Stimulated activated CD4-positive, alpha-beta T cell treated with anti-CD3 and anti-CD28 coated beads, TNF-alpha, amount 100 ng/mL, for 1 hour (primary cell): Measurements from ENCODE around the gene MSN.
"Not testable (repeated sequence)": the region's sequence is repeated elsewhere in the genome, so short reads cannot be mapped to it uniquely, and the experiment has no call there.

Experiments used
- DNase-seq, 3 donors: peaks; one replicate each; pipeline ENCODE4 v3.0.0-alpha.2; 2020; ENCODE audit warnings: low read depth in 3 of 3, low spot score in 1 of 3

The MSN gene

GRCh38 chrX:65712005-65712806 lies 44.8 kb downstream of the MSN start:
- DNase-seq, result no peak

GRCh38 chrX:65718538-65718937 lies 51.1 kb downstream of the MSN start:
- no peak for DNase-seq

DNA sequence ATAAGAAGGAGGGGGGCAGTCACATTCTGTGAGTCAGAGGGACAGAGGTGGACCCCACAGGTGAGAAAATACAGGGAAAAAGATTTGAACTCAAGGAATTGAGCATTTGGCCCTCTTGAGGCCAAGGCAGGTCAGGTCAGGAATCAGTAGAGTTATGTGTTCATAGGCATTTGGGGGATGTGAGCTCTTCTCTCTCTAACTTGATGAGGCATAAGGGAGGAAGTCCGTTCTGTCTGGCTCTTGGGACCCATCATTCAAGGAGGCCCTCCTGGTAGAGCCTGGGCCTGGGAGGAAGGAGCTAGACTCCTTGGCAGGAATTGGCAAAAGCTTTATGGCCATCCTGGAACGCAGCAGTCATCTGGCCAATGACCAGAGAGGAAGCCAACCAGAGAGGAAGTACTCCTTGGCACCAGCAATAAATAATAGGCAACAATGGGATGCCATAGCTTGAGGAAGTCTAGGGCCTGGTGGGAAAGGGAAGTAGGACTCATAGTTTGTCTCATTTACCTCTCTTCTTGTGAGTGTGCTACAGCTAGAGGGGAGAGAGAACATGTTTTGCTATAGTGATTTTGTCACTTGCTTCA lies 53.0 kb downstream of the MSN start:
- no peak for DNase-seq

DNA sequence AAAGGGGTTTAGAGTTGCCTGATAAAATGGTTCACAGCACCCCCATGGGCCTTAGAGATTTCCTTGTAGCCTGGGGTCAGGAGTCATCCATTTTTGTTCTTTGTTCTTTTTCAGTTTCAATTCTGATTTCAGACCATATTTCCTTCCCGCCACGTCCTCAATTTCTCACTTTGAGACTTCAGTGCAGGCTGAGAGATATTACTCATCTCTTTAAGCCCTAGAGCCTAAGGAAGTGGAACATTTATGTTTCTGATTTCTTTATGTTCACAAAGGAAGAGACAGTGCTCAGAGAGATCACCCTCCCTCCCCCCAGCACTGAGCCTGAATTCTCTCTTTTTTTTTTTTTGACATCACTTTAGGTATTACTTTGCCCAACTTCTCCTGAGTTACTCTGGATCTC lies 56.3 kb downstream of the MSN start:
- no peak for DNase-seq

GRCh38 chrX:65726715-65727114 lies 59.3 kb downstream of the MSN start:
- DNase-seq, result no peak

DNA sequence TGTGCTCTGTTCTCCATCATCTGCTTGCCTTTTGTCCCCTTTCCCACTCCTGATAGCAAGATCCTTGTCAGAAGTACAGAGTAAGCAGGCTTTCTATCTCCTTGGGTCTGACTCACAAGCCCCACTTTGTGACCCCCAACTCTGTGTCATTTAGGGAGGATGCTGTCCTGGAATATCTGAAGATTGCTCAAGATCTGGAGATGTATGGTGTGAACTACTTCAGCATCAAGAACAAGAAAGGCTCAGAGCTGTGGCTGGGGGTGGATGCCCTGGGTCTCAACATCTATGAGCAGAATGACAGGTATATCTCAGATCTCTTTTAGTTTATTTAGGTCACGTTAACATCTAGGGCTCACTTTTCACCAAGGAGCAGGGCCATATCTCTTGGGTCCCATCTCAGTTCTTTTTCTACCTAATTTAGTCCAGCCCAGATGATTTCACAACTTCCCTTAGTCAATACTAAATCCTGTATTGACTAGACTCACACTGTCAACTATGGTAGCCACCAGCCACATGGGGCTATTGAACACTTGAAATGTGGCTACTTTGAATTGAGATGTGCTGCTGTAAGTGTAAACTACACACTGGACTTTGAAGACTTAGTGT lies 64.3 kb downstream of the MSN start:
- no peak for DNase-seq

- DNase-seq, result no peak
These were observed 73.5 kb downstream of the MSN start for GRCh38 chrX:65740909-65741308.

DNA sequence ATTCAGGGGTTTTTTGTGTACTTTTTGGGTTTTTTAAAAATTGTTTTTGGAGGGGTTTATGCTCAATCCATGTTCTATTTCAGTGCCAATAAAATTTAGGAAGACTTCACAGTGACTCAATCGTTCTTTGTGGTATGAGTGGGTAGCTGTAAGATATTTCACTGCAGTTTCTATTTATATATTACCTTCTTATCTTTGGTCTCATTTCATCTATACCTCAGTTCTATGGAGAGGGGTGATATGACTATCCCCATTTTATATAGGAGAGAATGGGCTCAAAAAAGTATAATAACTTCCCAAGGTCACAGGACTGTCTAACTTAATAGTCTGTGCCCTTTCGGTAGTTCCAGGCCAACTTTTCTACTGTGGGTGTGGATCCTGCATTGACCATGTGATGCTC lies 74.4 kb downstream of the MSN start:
- no peak for DNase-seq

- no peak for DNase-seq
These were observed 77.5 kb downstream of the MSN start for GRCh38 chrX:65744965-65745364.

DNA sequence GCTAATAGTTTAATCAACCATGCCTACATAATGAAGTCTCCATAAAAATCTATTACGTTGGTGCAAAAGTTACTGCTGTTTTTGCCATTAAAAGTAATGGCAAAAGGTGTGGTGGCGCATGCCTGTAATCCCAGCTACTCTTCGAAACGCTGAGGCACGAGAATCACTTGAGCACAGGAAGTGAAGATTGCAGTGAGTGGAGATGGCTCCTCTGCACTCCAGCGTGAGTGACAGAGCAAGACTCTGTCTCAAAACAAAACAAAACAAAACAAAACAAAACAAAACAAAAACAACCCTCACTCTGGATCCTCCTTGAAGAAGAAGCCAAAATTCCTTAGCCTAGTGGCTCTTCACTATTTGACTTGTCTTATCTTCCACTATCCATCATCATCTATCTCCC lies 78.0 kb downstream of the MSN start:
- DNase-seq, result no peak

GRCh38 chrX:65745992-65746391 lies 78.5 kb downstream of the MSN start:
- DNase-seq, result no peak

GRCh38 chrX:65750674-65751469 lies 83.4 kb downstream of the MSN start:
- DNase-seq, result no peak

DNA sequence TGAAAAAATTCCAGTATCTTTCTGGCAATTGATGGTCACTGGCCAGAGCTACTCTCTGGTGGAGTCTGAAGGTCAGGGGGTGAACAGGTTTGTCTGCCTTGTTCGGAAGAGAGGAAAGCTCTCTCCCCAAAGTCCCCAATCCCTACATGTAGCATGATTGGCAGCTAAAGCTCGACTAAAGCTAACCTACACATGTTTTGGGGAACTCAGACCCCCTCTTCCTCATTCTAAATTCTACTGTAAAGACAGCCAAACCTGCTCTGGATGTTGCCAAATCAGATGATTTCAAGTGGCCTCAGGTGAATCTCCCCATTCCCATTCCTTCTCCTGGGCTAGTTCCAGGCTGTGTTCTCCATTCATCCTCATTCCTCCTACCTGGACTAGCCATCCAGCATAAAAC lies 84.1 kb downstream of the MSN start:
- DNase-seq, result no peak

- no peak for DNase-seq
These were observed 84.8 kb downstream of the MSN start for GRCh38 chrX:65752294-65752693.

GRCh38 chrX:65755786-65756185 lies 88.3 kb downstream of the MSN start:
- DNase-seq, result no peak

DNA sequence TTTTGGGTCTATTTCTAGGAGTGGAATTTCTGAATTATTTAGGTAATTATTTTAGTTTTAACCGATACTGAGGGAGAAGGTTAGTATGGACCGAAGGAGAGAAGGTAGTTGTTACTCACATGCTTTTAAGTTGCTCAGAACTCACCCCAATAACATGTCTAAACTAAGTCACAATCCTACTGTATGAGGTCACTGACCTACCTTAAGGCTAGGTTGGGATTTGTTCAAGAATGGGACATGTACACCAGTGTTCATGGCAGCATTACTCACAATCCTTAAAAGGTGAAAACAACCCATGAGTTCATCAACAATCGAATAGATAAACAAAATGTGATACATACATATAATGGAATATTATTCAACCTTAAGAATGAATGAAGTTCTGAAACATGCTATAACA lies 90.5 kb downstream of the MSN start:
- no peak for DNase-seq

DNA sequence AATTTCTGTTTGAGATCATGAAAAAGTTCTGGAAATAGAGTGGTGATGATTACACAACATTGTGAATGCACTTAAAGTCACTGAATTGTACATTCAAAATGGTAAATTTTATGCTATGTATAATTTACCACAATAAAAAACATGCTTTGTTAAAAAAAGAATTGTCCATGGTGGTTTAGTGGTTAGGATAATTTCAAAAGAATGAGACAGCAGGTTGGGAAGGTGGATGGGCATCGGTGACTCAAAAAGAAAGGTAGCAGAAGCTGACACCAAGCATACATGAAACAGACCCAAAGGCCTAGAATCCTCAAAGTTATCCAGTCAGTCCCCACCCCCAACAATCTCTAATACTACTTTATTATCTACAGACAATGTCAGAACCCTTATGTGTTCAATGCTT lies 91.1 kb downstream of the MSN start:
- DNase-seq, result no peak

GRCh38 chrX:65759525-65759924 lies 92.1 kb downstream of the MSN start:
- not testable (repeated sequence) for DNase-seq

- no peak for DNase-seq
These were observed 102.3 kb downstream of the MSN start for GRCh38 chrX:65769564-65770292.

DNA sequence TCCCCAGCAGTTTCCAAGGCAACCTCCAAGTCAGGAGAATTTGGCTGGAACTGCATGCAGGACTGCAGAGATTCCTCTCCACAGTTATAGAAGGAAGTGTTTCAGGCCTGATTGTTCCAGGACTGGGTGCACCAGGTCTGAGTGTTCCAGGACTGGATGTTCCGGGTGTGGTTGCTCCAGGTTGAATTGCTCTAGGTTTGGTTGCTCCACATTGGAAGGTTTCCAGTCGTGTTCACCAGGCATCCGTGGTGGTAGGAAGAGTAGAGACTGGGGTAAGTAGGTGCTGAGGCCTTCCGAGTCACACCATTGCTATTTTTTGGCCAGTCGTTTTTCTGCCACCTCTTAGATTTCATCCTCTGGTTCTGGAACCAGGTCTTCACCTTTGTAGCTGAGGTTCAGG lies 105.4 kb downstream of the MSN start:
- DNase-seq, result no peak

- DNase-seq, result no peak
These were observed 114.4 kb downstream of the MSN start for GRCh38 chrX:65781845-65782244.
